Heart left ventricle (tissue), 16 donors: ENCODE data around the gene MNX1. TPM values are rescaled to one million over a fixed set of nuclear protein-coding genes. Genes with fewer than 3 reads are reported as not detected.

ENCODE experiments used
- ATAC-seq, 4 donors: fragments of 200-7000 bp; cut with Tn5 transposase; one replicate each; pipeline ENCODE4 v1.9.1; 2020 to 2022; ENCODE audit warnings: moderate library complexity in 4 of 4, mild to moderate bottlenecking in 3 of 4, moderate number of reproducible peaks in 1 of 4
- DNase-seq, 5 donors: peaks; one replicate each; pipeline ENCODE4 v3.0.0-alpha.2; 2020
- H3K27ac ChIP-seq, 12 donors: fragments of 200-600 bp; sonication (generic) in 4 of 12; one replicate each; pipeline versions ENCODE4 v1.5.0 to v1.8.0; 2016 to 2022; ENCODE audit warnings: mild to moderate bottlenecking in 2 of 12
- H3K27me3 ChIP-seq, 9 donors: fragments of 200-600 bp; sonication (generic) in 2 of 9; one replicate each; pipeline versions ENCODE4 v1.5.1 to v1.8.0; 2016 to 2022; ENCODE audit warnings: mild to moderate bottlenecking in 3 of 9
- H3K36me3 ChIP-seq, 9 donors: fragments of 200-600 bp; sonication (generic) in 2 of 9; one replicate each; pipeline versions ENCODE4 v1.5.0 to v1.8.0; 2018 to 2022; ENCODE audit warnings: mild to moderate bottlenecking in 2 of 9
- H3K4me1 ChIP-seq, 12 donors: fragments of 200-600 bp; sonication (generic) in 4 of 12; one replicate each; pipeline versions ENCODE4 v1.5.0 to v1.8.0; 2016 to 2022; ENCODE audit warnings: mild to moderate bottlenecking in 3 of 12
- H3K4me3 ChIP-seq, 12 donors: fragments of 200-600 bp; sonication (generic) in 4 of 12; one replicate each; pipeline versions ENCODE4 v1.5.0 to v1.8.0; 2017 to 2022; ENCODE audit warnings: mild to moderate bottlenecking in 9 of 12, moderate library complexity in 4 of 12
- H3K9me3 ChIP-seq, 12 donors: fragments of 200-600 bp; sonication (generic) in 4 of 12; one replicate each; pipeline versions ENCODE4 v1.5.0 to v1.8.0; 2016 to 2022; ENCODE audit warnings: mild to moderate bottlenecking in 1 of 12
- POLR2A ChIP-seq, 2 donors: fragments of 450-650 bp; IDR thresholded peaks; one replicate each; pipeline ENCODE4 v1.6.1; 2017; ENCODE audit warnings: antibody characterized with exemption in 2 of 2, mild to moderate bottlenecking in 2 of 2, moderate library complexity in 2 of 2
- WGBS, 4 donors: extraction: QIAGEN DNeasy Blood & Tissue Kit in 2 of 4; methylation state at CpG; one replicate each; pipeline versions ENCODE4 v1.1.5 to v1.1.7; 2013 to 2018; 5-methylcytosine and 5-hydroxymethylcytosine counted together
- intact Hi-C, 10 donors: fragments of 100-400 bp; cut with DNase I; formaldehyde crosslinking; loops; one replicate each; pipeline versions ENCODE4 v1.11.1 to v1.14.2; 2022
- polyA plus RNA-seq, 2 donors: library from polyadenylated mRNA; stranded (reverse); fragments of 200-250 nt; gene quantifications; one replicate each; pipeline ENCODE4 v1.2.3, GENCODE V29; 2013
- total RNA-seq, 9 donors: library from RNA; depleted of rRNA in 2 of 9; stranded (reverse); fragments of >200 nt in 2 of 9; fragmentation: NEBNext Ultra II Directional in 3 of 9; extraction: Animal tissue kit (Norgen Biotek cat#: 25700) in 3 of 9; gene quantifications; one replicate each; pipeline versions ENCODE4 v1.1.0 to v1.2.4, GENCODE V29; 2016 to 2023
- TF ChIP-seq, protein P1 (sequence below), 12 donors: fragments of 200-600 bp; sonication (generic) in 4 of 12; IDR thresholded peaks; one replicate each; pipeline versions ENCODE4 v1.5.0 to v1.8.0; 2018 to 2022; ENCODE audit warnings: antibody characterized with exemption in 12 of 12, mild to moderate bottlenecking in 5 of 12
- donor health status: ischemic (EF 13 %, LVEDD 7.1; RV severe dilation, severe dysfunction).
- donor health status: healthy with polysubstance abuse.
- donor health status: DM: no; HTN: yes; CAD: no.
- donor health status: DM: no; HTN: no; CAD: no.
- donor health status: ischemic (EF 25% LVEDD 6.9; RV normal size, moderate dysfunction).
- donor health status: ischemic (EF 25% LVEDD 5.7; RV mildly dilated, moderate dysfunction).
- donor health status: healthy.
- donor health status: DM: yes; HTN: yes; CAD: no.
- donor health status: ischemic (EF 35%, LVEDD 5.7; RV mildly dilated, moderate dysfunction).
- donor health status: nonischemic (EF 11% LVEDD 7.7; RV severe dilation, severe dysfunction).
- donor health status: DM: yes; HTN: yes; CAD: no.
- donor health status: PGD.
- donor health status: ischemic (EF 29% LVEDD 5.4; RV normal size, mild dysfunction).
- donor health status: nonischemic (EF 23%, LVEDD 6.1; RV moderate dilation, normal function).

The MNX1 gene
- total and polyA plus RNA-seq, 11 donors = not detected

DNA sequence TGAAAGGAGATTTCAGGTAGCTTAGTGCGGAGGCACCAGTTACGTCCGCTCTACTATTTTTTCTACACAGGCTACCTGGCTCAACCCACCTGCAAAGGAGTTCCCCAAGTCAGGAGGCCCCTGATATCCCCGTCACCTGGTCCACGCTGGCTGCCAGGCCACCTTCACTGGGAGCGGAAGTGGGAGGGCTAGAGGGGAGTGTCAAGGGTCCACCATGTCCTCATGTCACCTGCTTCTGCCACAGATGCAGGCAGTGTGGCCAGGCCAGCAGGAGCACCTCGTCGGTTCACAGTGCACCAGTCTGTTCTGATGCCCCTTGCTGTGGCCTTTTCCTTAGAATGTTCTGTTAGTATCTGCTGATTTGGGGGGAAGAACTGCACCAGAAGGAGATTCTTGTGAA, 44.1 kb downstream of the MNX1 start:
- intact Hi-C loops = loop anchor here in 3 of 10 donors (10.0 kb wide), 2 partner anchors 288 to 308 kb away; no protein-coding TSS in a partner anchor
- DNase-seq = no peak
- 93 to 96% (median 94%) methylated on average over 8 of the region's 8 CpGs for WGBS, 4 donors
- Histone ChIP-seq H3K27me3 (no peaks in the 10 kb centered on the region), H3K9me3 (no peaks in the 10 kb centered on the region), H3K4me1 (no peaks in the 10 kb centered on the region), H3K27ac (no peak overlapping the region), H3K36me3 (peaks cover 0 to 99% (median 89%) of the 10 kb centered on the region in 9 donors), H3K4me3 (no peak overlapping the region)
- ATAC-seq = no peak
- TF ChIP-seq, protein P1, sequence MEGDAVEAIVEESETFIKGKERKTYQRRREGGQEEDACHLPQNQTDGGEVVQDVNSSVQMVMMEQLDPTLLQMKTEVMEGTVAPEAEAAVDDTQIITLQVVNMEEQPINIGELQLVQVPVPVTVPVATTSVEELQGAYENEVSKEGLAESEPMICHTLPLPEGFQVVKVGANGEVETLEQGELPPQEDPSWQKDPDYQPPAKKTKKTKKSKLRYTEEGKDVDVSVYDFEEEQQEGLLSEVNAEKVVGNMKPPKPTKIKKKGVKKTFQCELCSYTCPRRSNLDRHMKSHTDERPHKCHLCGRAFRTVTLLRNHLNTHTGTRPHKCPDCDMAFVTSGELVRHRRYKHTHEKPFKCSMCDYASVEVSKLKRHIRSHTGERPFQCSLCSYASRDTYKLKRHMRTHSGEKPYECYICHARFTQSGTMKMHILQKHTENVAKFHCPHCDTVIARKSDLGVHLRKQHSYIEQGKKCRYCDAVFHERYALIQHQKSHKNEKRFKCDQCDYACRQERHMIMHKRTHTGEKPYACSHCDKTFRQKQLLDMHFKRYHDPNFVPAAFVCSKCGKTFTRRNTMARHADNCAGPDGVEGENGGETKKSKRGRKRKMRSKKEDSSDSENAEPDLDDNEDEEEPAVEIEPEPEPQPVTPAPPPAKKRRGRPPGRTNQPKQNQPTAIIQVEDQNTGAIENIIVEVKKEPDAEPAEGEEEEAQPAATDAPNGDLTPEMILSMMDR (IDR thresholded peaks at IDR 0.05) = no peak
- TF ChIP-seq POLR2A (IDR thresholded peaks at IDR 0.05) = no peak

DNA sequence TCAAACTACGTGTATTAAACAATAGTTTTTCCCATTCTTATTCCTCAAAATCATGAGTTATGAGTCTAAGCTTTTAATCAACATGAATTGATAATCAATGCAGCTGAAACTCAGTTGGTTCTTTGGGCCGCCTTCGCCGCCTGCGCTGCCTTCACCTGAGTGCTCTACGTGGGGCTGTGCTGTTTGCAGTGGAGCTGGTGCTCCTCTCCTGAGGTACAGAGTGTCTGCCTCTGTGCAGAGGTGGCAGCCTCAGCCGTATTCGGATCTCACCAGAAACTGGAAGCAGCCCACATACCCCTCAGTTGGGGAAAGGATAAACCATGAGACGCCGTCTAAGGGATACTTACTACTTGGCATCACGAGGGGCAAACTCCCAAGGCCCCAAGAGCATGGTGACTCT, 45.5 kb downstream of the MNX1 start:
- Histone ChIP-seq H3K4me1 (no peaks in the 10 kb centered on the region), H3K4me3 (no peak overlapping the region), H3K36me3 (peaks cover 0 to 100% (median 93%) of the 10 kb centered on the region in 9 donors), H3K9me3 (no peaks in the 10 kb centered on the region), H3K27ac (no peak overlapping the region), H3K27me3 (no peaks in the 10 kb centered on the region)
- WGBS, 4 donors = 90 to 96% (median 95%) methylated on average over 11 of the region's 11 CpGs
- intact Hi-C loops = loop anchor here in 3 of 10 donors (10.0 kb wide), 2 partner anchors 290 to 310 kb away; no protein-coding TSS in a partner anchor
- TF ChIP-seq, protein P1 (IDR thresholded peaks at IDR 0.05) = no peak
- no peak for TF ChIP-seq POLR2A (IDR thresholded peaks at IDR 0.05)
- ATAC-seq (no peak), DNase-seq (no peak)

DNA sequence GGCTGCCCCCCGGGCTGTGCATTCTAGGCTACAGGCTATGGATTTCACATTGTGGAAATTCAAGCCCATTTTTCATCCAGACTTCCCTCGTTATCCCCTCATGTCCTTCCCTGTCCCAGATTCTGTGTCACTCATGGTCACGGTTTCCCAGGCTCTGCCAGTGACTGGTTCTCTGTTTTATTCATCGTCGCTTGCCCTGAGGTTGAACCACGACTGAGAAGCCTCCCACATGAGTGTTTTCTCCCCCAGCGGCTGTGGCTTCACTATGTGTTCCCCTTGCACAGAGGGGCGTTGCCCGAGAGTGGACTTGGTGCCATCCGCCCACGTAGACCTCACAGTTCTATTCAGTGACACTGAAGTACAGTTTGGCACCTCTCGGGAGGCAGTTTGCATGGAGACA, 47.0 kb downstream of the MNX1 start:
- Histone ChIP-seq H3K36me3 (peaks cover 0 to 99% (median 97%) of the 10 kb centered on the region in 9 donors), H3K27me3 (no peaks in the 10 kb centered on the region), H3K9me3 (no peaks in the 10 kb centered on the region), H3K4me3 (no peak overlapping the region), H3K27ac (no peak overlapping the region), H3K4me1 (no peaks in the 10 kb centered on the region)
- no peak for DNase-seq
- no peak for ATAC-seq
- intact Hi-C loops = loop anchor here in 3 of 10 donors (10.0 kb wide), 2 partner anchors 291 to 311 kb away; no protein-coding TSS in a partner anchor
- TF ChIP-seq POLR2A (IDR thresholded peaks at IDR 0.05) = no peak
- TF ChIP-seq, protein P1 (IDR thresholded peaks at IDR 0.05) = no peak
- 90 to 93% (median 92%) methylated on average over 12 of the region's 12 CpGs for WGBS, 4 donors

DNA sequence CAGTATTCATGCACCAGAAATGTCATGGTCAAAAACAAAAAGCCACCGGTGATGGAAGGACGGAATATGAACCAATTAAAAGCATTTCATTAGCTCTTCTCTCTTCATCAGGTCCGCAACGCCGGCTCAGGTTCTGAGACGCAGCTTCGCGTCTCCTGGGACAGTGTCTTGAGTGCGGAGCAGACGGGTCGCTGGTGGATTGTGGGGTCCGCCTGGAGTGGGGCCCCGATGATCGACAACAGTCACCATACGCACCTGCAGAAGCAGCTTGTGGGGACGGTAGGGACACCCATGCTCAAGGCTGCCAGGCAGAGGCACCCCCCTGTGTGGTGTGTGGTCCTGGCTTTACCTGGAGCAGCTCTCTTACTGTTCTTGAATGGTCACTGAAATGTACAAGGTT, 47.6 kb downstream of the MNX1 start:
- intact Hi-C loops = loop anchor here in 3 of 10 donors (10.0 kb wide), 2 partner anchors 292 to 312 kb away; no protein-coding TSS in a partner anchor
- Histone ChIP-seq H3K4me1 (no peaks in the 10 kb centered on the region), H3K36me3 (peaks cover 0 to 100% (median 97%) of the 10 kb centered on the region in 9 donors), H3K27me3 (no peaks in the 10 kb centered on the region), H3K4me3 (no peak overlapping the region), H3K9me3 (no peaks in the 10 kb centered on the region), H3K27ac (no peak overlapping the region)
- TF ChIP-seq POLR2A (IDR thresholded peaks at IDR 0.05) = no peak
- TF ChIP-seq, protein P1 (IDR thresholded peaks at IDR 0.05) = no peak
- ATAC-seq = no peak
- 96 to 97% (median 97%) methylated on average over 16 of the region's 16 CpGs for WGBS, 4 donors
- no peak for DNase-seq
